ENCODE measurements around the gene UBTD2. TPM values are rescaled to one million over a fixed set of nuclear protein-coding genes. Genes with fewer than 3 reads are reported as not detected.
"Not testable (repeated sequence)": the region's sequence is repeated elsewhere in the genome, so short reads cannot be mapped to it uniquely, and the experiment has no call there.

The UBTD2 gene
- total RNA-seq, 1 donor from 2014 or later, result 9.0 TPM

DNA sequence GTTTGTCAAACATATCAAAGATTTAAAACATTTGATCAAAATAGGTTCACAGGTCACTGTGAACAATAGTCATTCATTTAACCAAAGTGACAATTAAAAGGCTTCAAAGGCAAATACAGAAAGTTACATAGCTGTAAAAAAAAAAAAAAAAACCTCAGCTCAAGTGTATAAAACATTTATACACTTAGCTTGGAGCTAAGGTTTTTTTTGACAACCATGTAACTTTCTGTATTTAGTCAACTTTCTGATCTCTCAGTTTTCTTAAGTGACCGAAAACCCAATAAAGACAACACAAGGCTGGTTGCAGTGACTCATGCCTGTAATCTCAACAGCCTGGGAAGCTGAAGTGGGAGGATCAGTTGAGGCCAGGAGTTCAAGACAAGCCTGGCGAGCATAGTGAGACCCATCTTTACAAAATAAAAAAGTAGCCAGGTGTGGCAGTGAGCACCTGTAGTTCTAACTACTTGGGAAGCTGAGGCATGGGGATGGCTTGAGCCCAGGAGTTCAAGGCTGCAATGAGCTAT is 16.4 kb upstream of the UBTD2 start:
- Mint-ChIP-seq H3K36me3 (ENCODE audit: low read depth) (no peaks in the 10 kb centered on the region), H3K9me3 (no peaks in the 10 kb centered on the region), H3K4me3 (no peak overlapping the region), H3K27ac (no peak overlapping the region), H3K27me3 (peaks cover 9% of the 10 kb centered on the region), H3K4me1 (no peaks in the 10 kb centered on the region)
- intact Hi-C loops (cut with micrococcal nuclease), result no loop called here
- TF ChIP-seq CTCF (IDR thresholded peaks at IDR 0.05), result no peak
- no peak for ATAC-seq (ENCODE audit: low read depth)
- no peak for DNase-seq
- CTCF ChIA-PET, result no interaction called here
- POLR2A ChIA-PET, result no interaction called here

DNA sequence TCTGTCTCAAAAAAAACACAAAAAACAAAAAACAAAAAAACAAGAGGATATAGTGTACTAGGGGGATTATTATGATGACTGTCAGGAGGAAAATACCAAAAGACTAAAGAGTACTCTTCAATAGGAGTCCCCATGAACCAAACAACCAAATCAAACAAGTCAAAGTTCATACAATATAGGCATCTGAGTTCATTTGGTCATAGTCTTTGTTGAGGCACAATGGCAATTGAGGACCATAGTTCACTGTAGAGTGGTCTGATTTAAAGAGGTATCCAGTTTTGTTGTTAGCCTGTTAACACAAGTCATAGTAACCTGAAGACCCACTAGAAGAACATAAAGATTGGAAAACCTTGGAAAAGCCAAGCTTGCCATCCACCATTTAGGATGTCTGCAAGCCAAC is 11.3 kb upstream of the UBTD2 start:
- Mint-ChIP-seq H3K36me3 (ENCODE audit: low read depth) (no peaks in the 10 kb centered on the region), H3K27ac (no peak overlapping the region), H3K4me3 (no peak overlapping the region), H3K4me1 (peaks cover 2% of the 10 kb centered on the region), H3K27me3 (peaks cover 3% of the 10 kb centered on the region), H3K9me3 (no peaks in the 10 kb centered on the region)
- no peak for DNase-seq
- intact Hi-C loops (cut with micrococcal nuclease), result loop anchor here (5.0 kb wide), 1 partner anchor 238 kb away; no protein-coding TSS in a partner anchor
- no peak for TF ChIP-seq CTCF (IDR thresholded peaks at IDR 0.05)
- POLR2A ChIA-PET, result no interaction called here
- ATAC-seq (ENCODE audit: low read depth), result no peak
- CTCF ChIA-PET, result no interaction called here

- ATAC-seq (ENCODE audit: low read depth), result no peak
Observed at GRCh38 chr5:172293745-172294342, 10.3 kb upstream of the UBTD2 start.

GRCh38 chr5:172293054-172293744 is 9.6 kb upstream of the UBTD2 start:
- peaks cover 3% of the 10 kb centered on the region for H3K27me3 Mint-ChIP-seq
- intact Hi-C loops (cut with micrococcal nuclease), result loop anchor here (1.0 to 5.0 kb wide), 8 partner anchors 105 to 875 kb away; partner anchors contain the start of gene STK10
- no peaks in the 10 kb centered on the region for H3K36me3 Mint-ChIP-seq (ENCODE audit: low read depth)
- no peaks in the 10 kb centered on the region for H3K9me3 Mint-ChIP-seq
- peaks cover 2% of the 10 kb centered on the region for H3K4me1 Mint-ChIP-seq
- ChIA-PET CTCF (interaction anchor here (0.7 to 2.3 kb wide), 17 partner anchors 8 to 874 kb away, joined by 3 to 16 read pairs (median 4); partner anchors contain the start of genes FGF18 and STK10), POLR2A (interaction anchor here (1.0 kb wide), 1 partner anchor 10 kb away, joined by 3 read pairs; no protein-coding TSS in a partner anchor)
- no peak overlapping the region for H3K4me3 Mint-ChIP-seq
- DNase-seq, result peak; percentile 21
- H3K27ac Mint-ChIP-seq, result no peak overlapping the region
- peak; percentile 100 for ATAC-seq (ENCODE audit: low read depth)
- peak; percentile 67 for TF ChIP-seq CTCF (IDR thresholded peaks at IDR 0.05)

More at GRCh38 chr5:172293745-172294342, 10.3 kb upstream of the UBTD2 start:
- Mint-ChIP-seq H3K27ac (no peak overlapping the region), H3K4me1 (peaks cover 2% of the 10 kb centered on the region), H3K36me3 (ENCODE audit: low read depth) (no peaks in the 10 kb centered on the region), H3K9me3 (no peaks in the 10 kb centered on the region), H3K27me3 (peaks cover 3% of the 10 kb centered on the region), H3K4me3 (no peak overlapping the region)
- intact Hi-C loops (cut with micrococcal nuclease), result loop anchor here (1.0 to 5.0 kb wide), 8 partner anchors 106 to 876 kb away; partner anchors contain the start of gene STK10
- no peak for TF ChIP-seq CTCF (IDR thresholded peaks at IDR 0.05)
- ChIA-PET POLR2A (interaction anchor here (1.0 kb wide), 1 partner anchor 11 kb away, joined by 3 read pairs; no protein-coding TSS in a partner anchor), CTCF (interaction anchor here (0.7 to 2.3 kb wide), 17 partner anchors 9 to 875 kb away, joined by 3 to 16 read pairs (median 4); partner anchors contain the start of genes FGF18 and STK10)
- no peak for DNase-seq

DNA sequence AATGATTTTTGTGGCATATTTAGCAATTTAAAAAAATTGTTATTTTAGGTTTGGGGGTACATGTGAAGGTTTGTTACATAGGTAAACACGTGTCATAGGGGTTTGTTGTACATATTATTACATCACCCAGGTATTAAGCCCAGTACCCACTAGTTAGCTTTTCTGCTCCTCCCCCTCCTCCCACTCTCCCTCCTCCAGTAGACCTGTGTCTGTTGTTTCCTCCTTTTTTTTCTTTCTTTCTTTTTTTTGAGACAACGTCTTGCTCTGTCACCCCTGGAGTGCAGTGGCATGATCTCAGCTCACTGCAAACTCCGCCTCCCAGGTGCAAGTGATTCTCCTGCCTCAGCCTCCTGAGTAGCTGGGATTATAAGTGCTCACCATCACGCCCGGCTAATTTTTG is 8.3 kb upstream of the UBTD2 start:
- H3K4me1 Mint-ChIP-seq; DNase-seq; H3K4me3 Mint-ChIP-seq; H3K36me3 Mint-ChIP-seq (ENCODE audit: low read depth); H3K27me3 Mint-ChIP-seq; ATAC-seq (ENCODE audit: low read depth); H3K27ac Mint-ChIP-seq; H3K9me3 Mint-ChIP-seq: not testable (repeated sequence)
- CTCF ChIA-PET, result interaction anchor here (1.1 to 1.6 kb wide), 2 partner anchors 103 to 186 kb away, joined by 4 read pairs; partner anchors contain the start of gene STK10
- POLR2A ChIA-PET, result interaction anchor here (0.6 kb wide), 1 partner anchor 118 kb away, joined by 7 read pairs; no protein-coding TSS in a partner anchor
- intact Hi-C loops (cut with micrococcal nuclease), result loop anchor here (2.0 to 5.0 kb wide), 2 partner anchors 235 to 405 kb away; no protein-coding TSS in a partner anchor

Data from activated B cell treated with CpG ODN at 0.5 μM for 24 hours (primary cell).